ENCODE results near the gene CCDC190. TPM values are rescaled to one million over a fixed set of nuclear protein-coding genes. Genes with fewer than 3 reads are reported as not detected.

CCDC190 gene
- polyA plus RNA-seq, 1 of the 3 experiments (the other 2 are of a cell fraction): 0.21 TPM

GRCh38 chr1:162823771-162824525 is 37.0 kb downstream of the CCDC190 start:
- Histone ChIP-seq H2AFZ (ENCODE audit: low read depth) (no peak overlapping the region), H3K4me3 (ENCODE audit: low read depth in 2 of 2, low read length in 1 of 2) (no peak overlapping the region), H3K4me1 (ENCODE audit: control insufficient read depth in 1 of 2, insufficient read depth in 2 of 2, low read depth in 1 of 2, low read length in 1 of 2) (peaks cover 15 to 20% of the 10 kb centered on the region in 2 experiments), H3K9me3 (no peaks in the 10 kb centered on the region), H3K27me3 (ENCODE audit: insufficient read depth) (no peaks in the 10 kb centered on the region), H3K79me2 (ENCODE audit: insufficient read depth) (no peaks in the 10 kb centered on the region), H3F3A (replicated peaks; ENCODE audit: insufficient read depth) (peaks cover 11% of the 10 kb centered on the region), H3K36me3 (replicated peaks in 1 of 2; ENCODE audit: control insufficient read depth in 1 of 2, insufficient read depth in 2 of 2, low read length in 1 of 2) (no peaks in the 10 kb centered on the region), H4K20me1 (ENCODE audit: insufficient read depth) (no peaks in the 10 kb centered on the region), H3K9ac (no peak overlapping the region), H3K4me2 (0 out of 2 replicates have a peak overlapping the region, but pooled peaks have one; percentile 86), H3K27ac (ENCODE audit: low read depth in 2 of 2, low read length in 1 of 2) (peak overlapping the region in 1 of 2 experiments; percentile 30; a peak in 2 of 4 replicates), H3K9me2 (no peaks in the 10 kb centered on the region)
- DNase-seq: no peak
- 51% methylated on average over 2 of the region's 2 CpGs for WGBS (ENCODE audit: low lambda C conversion rate)
- CTCF ChIA-PET: interaction anchor here (1.1 kb wide), 1 partner anchor 491 kb away, joined by 3 read pairs; no protein-coding TSS in a partner anchor
- TF ChIP-seq RCOR1 (IDR thresholded peaks at IDR 0.05; ENCODE audit: low read length): no peak
- no peak for TF ChIP-seq SMC3 (IDR thresholded peaks at IDR 0.05; ENCODE audit: low read depth, low read length)
- TF ChIP-seq FOSL2 (IDR thresholded peaks at IDR 0.05; ENCODE audit: borderline replicate concordance, low read depth): no peak
- TF ChIP-seq FOXM1 (IDR thresholded peaks at IDR 0.05; ENCODE audit: low read depth): no peak
- no peak for TF ChIP-seq MEF2A (IDR thresholded peaks at IDR 0.05; ENCODE audit: borderline replicate concordance, low read depth)
- no peak for TF ChIP-seq RAD21 (IDR thresholded peaks at IDR 0.05; ENCODE audit: low read length)
- POLR2A ChIA-PET: interaction anchor here (0.7 kb wide), 1 partner anchor 58 kb away, joined by 4 read pairs; no protein-coding TSS in a partner anchor

GRCh38 chr1:162823231-162823630 is 37.7 kb downstream of the CCDC190 start:
- H3K4me3 ChIP-seq (ENCODE audit: low read depth in 2 of 2, low read length in 1 of 2): no peak overlapping the region
- POLR2A ChIA-PET: interaction anchor here (1.0 kb wide), 1 partner anchor 246 kb away, joined by 4 read pairs; the partner anchor contains the start of gene RGS4
- no peaks in the 10 kb centered on the region for H3K27me3 ChIP-seq (ENCODE audit: insufficient read depth)
- H3K9me2 ChIP-seq: no peaks in the 10 kb centered on the region
- H3K36me3 ChIP-seq (replicated peaks in 1 of 2; ENCODE audit: control insufficient read depth in 1 of 2, insufficient read depth in 2 of 2, low read length in 1 of 2): no peaks in the 10 kb centered on the region
- no peaks in the 10 kb centered on the region for H3K79me2 ChIP-seq (ENCODE audit: insufficient read depth)
- 55% methylated on average over 3 of the region's 3 CpGs for WGBS (ENCODE audit: low lambda C conversion rate)
- TF ChIP-seq RAD21 (IDR thresholded peaks at IDR 0.05; ENCODE audit: low read length) (no peak), FOSL2 (IDR thresholded peaks at IDR 0.05; ENCODE audit: borderline replicate concordance, low read depth) (peak; percentile 17; the same call in 1 of the 2 replicates), SIN3A (IDR thresholded peaks at IDR 0.05; ENCODE audit: borderline replicate concordance, low read depth, low read length) (no peak), PBX3 (IDR thresholded peaks at IDR 0.05) (0 out of 2 replicates have a peak, but pooled peaks have one; percentile 5)
- H3F3A ChIP-seq (replicated peaks; ENCODE audit: insufficient read depth): peaks cover 11% of the 10 kb centered on the region
- H2AFZ ChIP-seq (ENCODE audit: low read depth): peak overlapping the region; percentile 87; the same call in 1 of the 2 replicates
- H3K4me1 ChIP-seq (ENCODE audit: control insufficient read depth in 1 of 2, insufficient read depth in 2 of 2, low read depth in 1 of 2, low read length in 1 of 2): peaks cover 15 to 20% of the 10 kb centered on the region in 2 experiments
- no peak for DNase-seq
- no peak overlapping the region for H3K9ac ChIP-seq
- CTCF ChIA-PET: interaction anchor here (0.6 to 1.5 kb wide), 6 partner anchors 25 to 640 kb away, joined by 3 to 6 read pairs (median 4); no protein-coding TSS in a partner anchor
- H3K9me3 ChIP-seq: no peaks in the 10 kb centered on the region
- H4K20me1 ChIP-seq (ENCODE audit: insufficient read depth): no peaks in the 10 kb centered on the region
- no peak overlapping the region; a peak in 1 of 4 replicates for H3K27ac ChIP-seq (ENCODE audit: low read depth in 2 of 2, low read length in 1 of 2)
- peak overlapping the region; percentile 86 for H3K4me2 ChIP-seq

Data from SK-N-SH (cell line).